ENCODE results near the gene GSG1L.

The GSG1L gene

GRCh38 chr16:28014851-28015250 is 48.7 kb downstream of the GSG1L start:
- no peak for DNase-seq (ENCODE audit: low spot score)

GRCh38 chr16:28013878-28014277 is 49.6 kb downstream of the GSG1L start:
- no peak for DNase-seq (ENCODE audit: low spot score)

- DNase-seq (ENCODE audit: low spot score): no peak
Measured at GRCh38 chr16:28013392-28013791, 50.1 kb downstream of the GSG1L start.

- DNase-seq (ENCODE audit: low spot score): peak; percentile 48
Measured at GRCh38 chr16:28011971-28012445, 51.5 kb downstream of the GSG1L start.

GRCh38 chr16:28011223-28011622 is 52.3 kb downstream of the GSG1L start:
- no peak for DNase-seq (ENCODE audit: low spot score)

GRCh38 chr16:28010671-28011070 is 52.8 kb downstream of the GSG1L start:
- DNase-seq (ENCODE audit: low spot score): no peak

GRCh38 chr16:28009586-28010373 is 53.7 kb downstream of the GSG1L start:
- no peak for DNase-seq (ENCODE audit: low spot score)

GRCh38 chr16:28003923-28004322 is 59.6 kb downstream of the GSG1L start:
- DNase-seq (ENCODE audit: low spot score): no peak

- DNase-seq (ENCODE audit: low spot score): peak; percentile 37
Measured at GRCh38 chr16:28003021-28003865, 60.3 kb downstream of the GSG1L start.

- no peak for DNase-seq (ENCODE audit: low spot score)
Measured at GRCh38 chr16:28001642-28002041, 61.9 kb downstream of the GSG1L start.

GRCh38 chr16:28001184-28001583 is 62.3 kb downstream of the GSG1L start:
- no peak for DNase-seq (ENCODE audit: low spot score)

GRCh38 chr16:28000314-28001169 is 63.0 kb downstream of the GSG1L start:
- DNase-seq (ENCODE audit: low spot score): no peak

GRCh38 chr16:27999687-28000086 is 63.8 kb downstream of the GSG1L start:
- no peak for DNase-seq (ENCODE audit: low spot score)

GRCh38 chr16:27995378-27995777 is 68.1 kb downstream of the GSG1L start:
- DNase-seq (ENCODE audit: low spot score): no peak

- DNase-seq (ENCODE audit: low spot score): no peak
Measured at GRCh38 chr16:27994686-27995085, 68.8 kb downstream of the GSG1L start.

GRCh38 chr16:27993587-27993986 is 69.9 kb downstream of the GSG1L start:
- DNase-seq (ENCODE audit: low spot score): no peak

- no peak for DNase-seq (ENCODE audit: low spot score)
Measured at GRCh38 chr16:27991876-27992275, 71.6 kb downstream of the GSG1L start.

GRCh38 chr16:27985981-27986380 is 77.5 kb downstream of the GSG1L start:
- DNase-seq (ENCODE audit: low spot score): no peak

GRCh38 chr16:27984121-27984520 is 79.4 kb downstream of the GSG1L start:
- no peak for DNase-seq (ENCODE audit: low spot score)

GRCh38 chr16:27983244-27983643 is 80.3 kb downstream of the GSG1L start:
- no peak for DNase-seq (ENCODE audit: low spot score)

GRCh38 chr16:27982184-27982583 is 81.3 kb downstream of the GSG1L start:
- DNase-seq (ENCODE audit: low spot score): peak; percentile 29
